ENCODE results near the gene OAT. TPM values are rescaled to one million over a fixed set of nuclear protein-coding genes. Genes with fewer than 3 reads are reported as not detected.

Gene OAT
- total and polyA plus RNA-seq, 5 donors from 2014 or later, result 37.6 to 76.4 (median 56.7) TPM

GRCh38 chr10:124366825-124367224 is 51.9 kb downstream of the OAT start:
- Mint-ChIP-seq H3K4me3 (no peak overlapping the region), H3K4me1 (no peaks in the 10 kb centered on the region), H3K36me3 (no peaks in the 10 kb centered on the region), H3K9me3 (peaks cover 0 to 2% (median 0%) of the 10 kb centered on the region in 7 donors), H3K27me3 (peaks cover 12% of the 10 kb centered on the region), H3K27ac (no peak overlapping the region)
- Histone ChIP-seq H3K27me3 (ENCODE audit: control insufficient read depth, insufficient read depth, low read length) (no peaks in the 10 kb centered on the region), H3K9me3 (ENCODE audit: control insufficient read depth in 2 of 2, low read length in 2 of 2) (no peaks in the 10 kb centered on the region), H3K4me1 (ENCODE audit: control insufficient read depth, insufficient read depth, low read length, poor library complexity, severe bottlenecking) (no peaks in the 10 kb centered on the region), H3K36me3 (ENCODE audit: control insufficient read depth, insufficient read depth, low read length) (no peaks in the 10 kb centered on the region), H3K27ac (ENCODE audit: insufficient read depth, low read length, poor library complexity, severe bottlenecking) (no peak overlapping the region), H3K4me3 (ENCODE audit: low read depth, low read length) (no peak overlapping the region)
- DNase-seq (no peak), ATAC-seq (ENCODE audit: low read depth in 2 of 2) (no peak)

GRCh38 chr10:124366343-124366742 is 52.4 kb downstream of the OAT start:
- H3K4me3 Mint-ChIP-seq, result no peak overlapping the region
- H3K4me3 ChIP-seq (ENCODE audit: low read depth, low read length), result no peak overlapping the region
- H3K36me3 ChIP-seq (ENCODE audit: control insufficient read depth, insufficient read depth, low read length), result no peaks in the 10 kb centered on the region
- ATAC-seq (ENCODE audit: low read depth in 2 of 2) (no peak), DNase-seq (no peak)
- H3K27me3 ChIP-seq (ENCODE audit: control insufficient read depth, insufficient read depth, low read length), result no peaks in the 10 kb centered on the region
- H3K27ac ChIP-seq (ENCODE audit: insufficient read depth, low read length, poor library complexity, severe bottlenecking), result no peak overlapping the region
- no peak overlapping the region for H3K27ac Mint-ChIP-seq
- H3K27me3 Mint-ChIP-seq, result peaks cover 9% of the 10 kb centered on the region
- H3K9me3 Mint-ChIP-seq, result peaks cover 0 to 2% (median 0%) of the 10 kb centered on the region in 7 donors
- H3K4me1 ChIP-seq (ENCODE audit: control insufficient read depth, insufficient read depth, low read length, poor library complexity, severe bottlenecking), result no peaks in the 10 kb centered on the region
- H3K4me1 Mint-ChIP-seq, result no peaks in the 10 kb centered on the region
- H3K9me3 ChIP-seq (ENCODE audit: control insufficient read depth in 2 of 2, low read length in 2 of 2), result no peaks in the 10 kb centered on the region
- H3K36me3 Mint-ChIP-seq, result no peaks in the 10 kb centered on the region

GRCh38 chr10:124364674-124365073 is 54.0 kb downstream of the OAT start:
- H3K4me1 ChIP-seq (ENCODE audit: control insufficient read depth, insufficient read depth, low read length, poor library complexity, severe bottlenecking), result no peaks in the 10 kb centered on the region
- no peak overlapping the region for H3K4me3 ChIP-seq (ENCODE audit: low read depth, low read length)
- no peaks in the 10 kb centered on the region for H3K36me3 Mint-ChIP-seq
- H3K4me3 Mint-ChIP-seq, result no peak overlapping the region
- H3K27ac ChIP-seq (ENCODE audit: insufficient read depth, low read length, poor library complexity, severe bottlenecking), result no peak overlapping the region
- no peaks in the 10 kb centered on the region for H3K4me1 Mint-ChIP-seq
- peaks cover under 1% of the 10 kb centered on the region for H3K27me3 ChIP-seq (ENCODE audit: control insufficient read depth, insufficient read depth, low read length)
- H3K36me3 ChIP-seq (ENCODE audit: control insufficient read depth, insufficient read depth, low read length), result no peaks in the 10 kb centered on the region
- no peak for DNase-seq
- peaks cover 0 to 7% (median 2%) of the 10 kb centered on the region in 7 donors for H3K9me3 Mint-ChIP-seq
- no peak for ATAC-seq (ENCODE audit: low read depth in 2 of 2)
- H3K27ac Mint-ChIP-seq, result no peak overlapping the region
- peaks cover 0 to 1% of the 10 kb centered on the region in 2 experiments for H3K9me3 ChIP-seq (ENCODE audit: control insufficient read depth in 2 of 2, low read length in 2 of 2)
- H3K27me3 Mint-ChIP-seq, result peaks cover 5% of the 10 kb centered on the region

GRCh38 chr10:124362568-124362967 is 56.2 kb downstream of the OAT start:
- Mint-ChIP-seq H3K4me3 (no peak overlapping the region), H3K4me1 (no peaks in the 10 kb centered on the region), H3K36me3 (no peaks in the 10 kb centered on the region), H3K27ac (no peak overlapping the region), H3K27me3 (peaks cover 11% of the 10 kb centered on the region), H3K9me3 (peaks cover 0 to 17% (median 2%) of the 10 kb centered on the region in 7 donors)
- no peak overlapping the region for H3K27ac ChIP-seq (ENCODE audit: insufficient read depth, low read length, poor library complexity, severe bottlenecking)
- ATAC-seq (ENCODE audit: low read depth in 2 of 2) (no peak), DNase-seq (no peak)
- no peaks in the 10 kb centered on the region for H3K4me1 ChIP-seq (ENCODE audit: control insufficient read depth, insufficient read depth, low read length, poor library complexity, severe bottlenecking)
- H3K9me3 ChIP-seq (ENCODE audit: control insufficient read depth in 2 of 2, low read length in 2 of 2), result peaks cover 0 to 5% of the 10 kb centered on the region in 2 experiments
- H3K27me3 ChIP-seq (ENCODE audit: control insufficient read depth, insufficient read depth, low read length), result peaks cover 3% of the 10 kb centered on the region
- H3K36me3 ChIP-seq (ENCODE audit: control insufficient read depth, insufficient read depth, low read length), result no peaks in the 10 kb centered on the region
- H3K4me3 ChIP-seq (ENCODE audit: low read depth, low read length), result no peak overlapping the region

- Mint-ChIP-seq H3K27me3 (peaks cover 16% of the 10 kb centered on the region), H3K4me1 (peaks cover 0 to 10% (median 2%) of the 10 kb centered on the region in 4 donors), H3K4me3 (no peak overlapping the region), H3K9me3 (peaks cover 0 to 17% (median 2%) of the 10 kb centered on the region in 7 donors), H3K36me3 (no peaks in the 10 kb centered on the region), H3K27ac (no peak overlapping the region)
- ATAC-seq (ENCODE audit: low read depth in 2 of 2) (no peak), DNase-seq (no peak)
- Histone ChIP-seq H3K36me3 (ENCODE audit: control insufficient read depth, insufficient read depth, low read length) (no peaks in the 10 kb centered on the region), H3K27ac (ENCODE audit: insufficient read depth, low read length, poor library complexity, severe bottlenecking) (no peak overlapping the region), H3K4me1 (ENCODE audit: control insufficient read depth, insufficient read depth, low read length, poor library complexity, severe bottlenecking) (peaks cover 5% of the 10 kb centered on the region), H3K27me3 (ENCODE audit: control insufficient read depth, insufficient read depth, low read length) (peaks cover 3% of the 10 kb centered on the region), H3K9me3 (ENCODE audit: control insufficient read depth in 2 of 2, low read length in 2 of 2) (peaks cover 0 to 5% of the 10 kb centered on the region in 2 experiments), H3K4me3 (ENCODE audit: low read depth, low read length) (no peak overlapping the region)
Measured at GRCh38 chr10:124359336-124359832, 59.3 kb downstream of the OAT start.

- DNase-seq (no peak), ATAC-seq (ENCODE audit: low read depth in 2 of 2) (no peak)
- H3K36me3 Mint-ChIP-seq, result no peaks in the 10 kb centered on the region
- no peak overlapping the region for H3K4me3 ChIP-seq (ENCODE audit: low read depth, low read length)
- H3K9me3 ChIP-seq (ENCODE audit: control insufficient read depth in 2 of 2, low read length in 2 of 2), result peaks cover 0 to 5% of the 10 kb centered on the region in 2 experiments
- H3K4me3 Mint-ChIP-seq, result peak overlapping the region in 1 of 4 donors; percentile 85
- peaks cover 5% of the 10 kb centered on the region for H3K4me1 ChIP-seq (ENCODE audit: control insufficient read depth, insufficient read depth, low read length, poor library complexity, severe bottlenecking)
- H3K27me3 ChIP-seq (ENCODE audit: control insufficient read depth, insufficient read depth, low read length), result peaks cover 3% of the 10 kb centered on the region
- peaks cover 0 to 17% (median 2%) of the 10 kb centered on the region in 7 donors for H3K9me3 Mint-ChIP-seq
- H3K27me3 Mint-ChIP-seq, result peaks cover 11% of the 10 kb centered on the region
- no peaks in the 10 kb centered on the region for H3K36me3 ChIP-seq (ENCODE audit: control insufficient read depth, insufficient read depth, low read length)
- H3K4me1 Mint-ChIP-seq, result peaks cover 0 to 13% (median 2%) of the 10 kb centered on the region in 4 donors
- no peak overlapping the region for H3K27ac Mint-ChIP-seq
- H3K27ac ChIP-seq (ENCODE audit: insufficient read depth, low read length, poor library complexity, severe bottlenecking), result no peak overlapping the region
Measured at GRCh38 chr10:124357561-124357885, 61.2 kb downstream of the OAT start.

- Histone ChIP-seq H3K36me3 (ENCODE audit: control insufficient read depth, insufficient read depth, low read length) (no peaks in the 10 kb centered on the region), H3K4me3 (ENCODE audit: low read depth, low read length) (no peak overlapping the region), H3K4me1 (ENCODE audit: control insufficient read depth, insufficient read depth, low read length, poor library complexity, severe bottlenecking) (peaks cover 5% of the 10 kb centered on the region), H3K27me3 (ENCODE audit: control insufficient read depth, insufficient read depth, low read length) (peaks cover 3% of the 10 kb centered on the region), H3K27ac (ENCODE audit: insufficient read depth, low read length, poor library complexity, severe bottlenecking) (no peak overlapping the region), H3K9me3 (ENCODE audit: control insufficient read depth in 2 of 2, low read length in 2 of 2) (peaks cover 0 to 5% of the 10 kb centered on the region in 2 experiments)
- H3K4me1 Mint-ChIP-seq, result peaks cover 0 to 13% (median 2%) of the 10 kb centered on the region in 4 donors
- no peak overlapping the region for H3K4me3 Mint-ChIP-seq
- peaks cover 11% of the 10 kb centered on the region for H3K27me3 Mint-ChIP-seq
- no peak for ATAC-seq (ENCODE audit: low read depth in 2 of 2)
- H3K27ac Mint-ChIP-seq, result no peak overlapping the region
- DNase-seq, result no peak
- no peaks in the 10 kb centered on the region for H3K36me3 Mint-ChIP-seq
- H3K9me3 Mint-ChIP-seq, result peaks cover 0 to 17% (median 2%) of the 10 kb centered on the region in 7 donors
Measured at GRCh38 chr10:124356701-124357560, 61.8 kb downstream of the OAT start.
